Sigmoid colon (tissue), 7 donors: Measurements from ENCODE around the gene MLXIP. TPM values are rescaled to one million over a fixed set of nuclear protein-coding genes. Genes with fewer than 3 reads are reported as not detected.

Experiments
- DNase-seq: peaks from one replicate; pipeline ENCODE4 v3.0.0-alpha.2; 2019
- H3K27ac ChIP-seq, 4 donors: fragments of 200-600 bp; sonication (generic); one replicate each; pipeline ENCODE4 v1.5.1; 2016 to 2019; ENCODE audit warnings: mild to moderate bottlenecking in 1 of 4
- H3K27me3 ChIP-seq, 3 donors: fragments of 200-600 bp; sonication (generic); one replicate each; pipeline ENCODE4 v1.5.1; 2019; ENCODE audit warnings: mild to moderate bottlenecking in 1 of 3
- H3K36me3 ChIP-seq, 4 donors: fragments of 200-600 bp; sonication (generic); one replicate each; pipeline ENCODE4 v1.5.1; 2016 to 2019
- H3K4me1 ChIP-seq, 4 donors: fragments of 200-600 bp; sonication (generic); one replicate each; pipeline ENCODE4 v1.5.1; 2017 to 2019
- H3K4me3 ChIP-seq, 4 donors: fragments of 200-600 bp; sonication (generic); one replicate each; pipeline ENCODE4 v1.5.1; 2017 to 2019; ENCODE audit warnings: mild to moderate bottlenecking in 2 of 4, moderate library complexity in 1 of 4
- H3K9me3 ChIP-seq, 4 donors: fragments of 200-600 bp in 3 of 4; sonication (generic) in 3 of 4; one replicate each; pipeline versions ENCODE4 v1.5.1 to v1.6.1; 2013 to 2019
- EP300 ChIP-seq, 4 donors: sonication (generic); formaldehyde crosslinking; IDR thresholded peaks; one replicate each; pipeline ENCODE4 v1.6.1; 2017; ENCODE audit warnings: antibody characterized with exemption in 4 of 4
- POLR2A ChIP-seq, 2 donors: fragments of 450-650 bp; IDR thresholded peaks; one replicate each; pipeline ENCODE4 v1.6.1; 2016; ENCODE audit warnings: antibody characterized with exemption in 2 of 2, mild to moderate bottlenecking in 2 of 2, moderate library complexity in 2 of 2
- POLR2AphosphoS5 ChIP-seq, 4 donors: sonication (generic); formaldehyde crosslinking; IDR thresholded peaks; one replicate each; pipeline ENCODE4 v1.6.1; 2017; ENCODE audit warnings: antibody characterized with exemption in 4 of 4
- WGBS, 2 donors: extraction: QIAGEN DNeasy Blood & Tissue Kit; methylation state at CpG; one replicate each; pipeline ENCODE4 v1.1.7; 2013; 5-methylcytosine and 5-hydroxymethylcytosine counted together
- intact Hi-C: fragments of 100-400 bp; cut with DNase I; formaldehyde crosslinking; loops from one replicate; pipeline ENCODE4 v1.15.1; 2023
- polyA plus RNA-seq, 3 donors: library from polyadenylated mRNA; stranded (reverse); fragments of 200-250 nt; gene quantifications; one replicate each; pipeline ENCODE4 v1.2.3, GENCODE V29; 2013
- total RNA-seq, 4 donors: library from RNA; depleted of rRNA; stranded (reverse); fragments of >200 nt; gene quantifications; one replicate each; pipeline ENCODE4 v1.1.0, GENCODE V29; 2016
- TF ChIP-seq, protein P1 (sequence below), 4 experiments: fragments of 450-650 bp in 3 of 4; fragments of 200-600 bp in 1 of 4; IDR thresholded peaks; one replicate each; pipeline ENCODE4 v1.5.1; 2016 to 2019; ENCODE audit warnings: antibody characterized with exemption in 4 of 4, mild to moderate bottlenecking in 3 of 4, moderate library complexity in 2 of 4
- donor health status: healthy with polysubstance abuse.
- donor health status: Bipolar disorder and iron deficiency.
- donor health status: healthy.

MLXIP gene
- total and polyA plus RNA-seq, 7 donors = 15.6 to 141 (median 37.5) TPM

GRCh38 chr12:122064780-122065588 is 13.6 kb upstream of the MLXIP start:
- Histone ChIP-seq H3K36me3 (no peaks in the 10 kb centered on the region), H3K9me3 (no peaks in the 10 kb centered on the region), H3K27me3 (no peaks in the 10 kb centered on the region), H3K4me1 (peaks cover 0 to 96% (median 90%) of the 10 kb centered on the region in 4 donors), H3K4me3 (peak overlapping the region; percentile 9 to 40 (median 28)), H3K27ac (peak overlapping the region; percentile 78 to 96 (median 93))
- peak; percentile 85 for DNase-seq
- intact Hi-C loops = loop anchor here (2.0 to 10.0 kb wide), 3 partner anchors 14 to 260 kb away; partner anchors contain the start of genes MLXIP and SETD1B
- peak in 2 of 4 donors; percentile 71 to 79 for TF ChIP-seq EP300 (IDR thresholded peaks at IDR 0.05)
- TF ChIP-seq POLR2A (IDR thresholded peaks at IDR 0.05) = no peak
- TF ChIP-seq POLR2AphosphoS5 (IDR thresholded peaks at IDR 0.05) = peak; percentile 61 to 89 (median 78)
- TF ChIP-seq, protein P1, sequence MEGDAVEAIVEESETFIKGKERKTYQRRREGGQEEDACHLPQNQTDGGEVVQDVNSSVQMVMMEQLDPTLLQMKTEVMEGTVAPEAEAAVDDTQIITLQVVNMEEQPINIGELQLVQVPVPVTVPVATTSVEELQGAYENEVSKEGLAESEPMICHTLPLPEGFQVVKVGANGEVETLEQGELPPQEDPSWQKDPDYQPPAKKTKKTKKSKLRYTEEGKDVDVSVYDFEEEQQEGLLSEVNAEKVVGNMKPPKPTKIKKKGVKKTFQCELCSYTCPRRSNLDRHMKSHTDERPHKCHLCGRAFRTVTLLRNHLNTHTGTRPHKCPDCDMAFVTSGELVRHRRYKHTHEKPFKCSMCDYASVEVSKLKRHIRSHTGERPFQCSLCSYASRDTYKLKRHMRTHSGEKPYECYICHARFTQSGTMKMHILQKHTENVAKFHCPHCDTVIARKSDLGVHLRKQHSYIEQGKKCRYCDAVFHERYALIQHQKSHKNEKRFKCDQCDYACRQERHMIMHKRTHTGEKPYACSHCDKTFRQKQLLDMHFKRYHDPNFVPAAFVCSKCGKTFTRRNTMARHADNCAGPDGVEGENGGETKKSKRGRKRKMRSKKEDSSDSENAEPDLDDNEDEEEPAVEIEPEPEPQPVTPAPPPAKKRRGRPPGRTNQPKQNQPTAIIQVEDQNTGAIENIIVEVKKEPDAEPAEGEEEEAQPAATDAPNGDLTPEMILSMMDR (IDR thresholded peaks at IDR 0.05) = no peak
- WGBS, 2 donors = 70 to 84% methylated on average over 16 of the region's 16 CpGs

- no peaks in the 10 kb centered on the region for H3K27me3 ChIP-seq
- no peaks in the 10 kb centered on the region for H3K9me3 ChIP-seq
- TF ChIP-seq POLR2A (IDR thresholded peaks at IDR 0.05) = no peak
- no peak for TF ChIP-seq POLR2AphosphoS5 (IDR thresholded peaks at IDR 0.05)
- TF ChIP-seq, protein P1 (IDR thresholded peaks at IDR 0.05) = no peak
- TF ChIP-seq EP300 (IDR thresholded peaks at IDR 0.05) = no peak
- H3K36me3 ChIP-seq = no peaks in the 10 kb centered on the region
- 91 to 99% methylated on average over 5 of the region's 5 CpGs for WGBS, 2 donors
- intact Hi-C loops = loop anchor here (10.0 kb wide), 1 partner anchor 263 kb away; the partner anchor contains the start of gene SETD1B
- no peak for DNase-seq
- H3K27ac ChIP-seq = peak overlapping the region; percentile 39 to 96 (median 93)
- H3K4me3 ChIP-seq = peak overlapping the region in 2 of 4 donors; percentile 12 to 17
- H3K4me1 ChIP-seq = peaks cover 0 to 96% (median 89%) of the 10 kb centered on the region in 4 donors
Measured at GRCh38 chr12:122067548-122067947, 11.0 kb upstream of the MLXIP start.

- peak overlapping the region; percentile 39 to 96 (median 93) for H3K27ac ChIP-seq
- no peaks in the 10 kb centered on the region for H3K9me3 ChIP-seq
- peaks cover 0 to 96% (median 89%) of the 10 kb centered on the region in 4 donors for H3K4me1 ChIP-seq
- 23 to 62% methylated on average over 13 of the region's 13 CpGs for WGBS, 2 donors
- TF ChIP-seq EP300 (IDR thresholded peaks at IDR 0.05) = peak in 1 of 4 donors; percentile 66
- TF ChIP-seq POLR2AphosphoS5 (IDR thresholded peaks at IDR 0.05) = peak; percentile 41 to 79 (median 76)
- no peak for TF ChIP-seq POLR2A (IDR thresholded peaks at IDR 0.05)
- TF ChIP-seq, protein P1 (IDR thresholded peaks at IDR 0.05) = no peak
- DNase-seq = peak; percentile 86
- H3K4me3 ChIP-seq = peak overlapping the region in 2 of 4 donors; percentile 12 to 17
- intact Hi-C loops = loop anchor here (10.0 kb wide), 1 partner anchor 263 kb away; the partner anchor contains the start of gene SETD1B
- no peaks in the 10 kb centered on the region for H3K36me3 ChIP-seq
- H3K27me3 ChIP-seq = no peaks in the 10 kb centered on the region
Measured at GRCh38 chr12:122067966-122068365, 10.6 kb upstream of the MLXIP start.

DNA sequence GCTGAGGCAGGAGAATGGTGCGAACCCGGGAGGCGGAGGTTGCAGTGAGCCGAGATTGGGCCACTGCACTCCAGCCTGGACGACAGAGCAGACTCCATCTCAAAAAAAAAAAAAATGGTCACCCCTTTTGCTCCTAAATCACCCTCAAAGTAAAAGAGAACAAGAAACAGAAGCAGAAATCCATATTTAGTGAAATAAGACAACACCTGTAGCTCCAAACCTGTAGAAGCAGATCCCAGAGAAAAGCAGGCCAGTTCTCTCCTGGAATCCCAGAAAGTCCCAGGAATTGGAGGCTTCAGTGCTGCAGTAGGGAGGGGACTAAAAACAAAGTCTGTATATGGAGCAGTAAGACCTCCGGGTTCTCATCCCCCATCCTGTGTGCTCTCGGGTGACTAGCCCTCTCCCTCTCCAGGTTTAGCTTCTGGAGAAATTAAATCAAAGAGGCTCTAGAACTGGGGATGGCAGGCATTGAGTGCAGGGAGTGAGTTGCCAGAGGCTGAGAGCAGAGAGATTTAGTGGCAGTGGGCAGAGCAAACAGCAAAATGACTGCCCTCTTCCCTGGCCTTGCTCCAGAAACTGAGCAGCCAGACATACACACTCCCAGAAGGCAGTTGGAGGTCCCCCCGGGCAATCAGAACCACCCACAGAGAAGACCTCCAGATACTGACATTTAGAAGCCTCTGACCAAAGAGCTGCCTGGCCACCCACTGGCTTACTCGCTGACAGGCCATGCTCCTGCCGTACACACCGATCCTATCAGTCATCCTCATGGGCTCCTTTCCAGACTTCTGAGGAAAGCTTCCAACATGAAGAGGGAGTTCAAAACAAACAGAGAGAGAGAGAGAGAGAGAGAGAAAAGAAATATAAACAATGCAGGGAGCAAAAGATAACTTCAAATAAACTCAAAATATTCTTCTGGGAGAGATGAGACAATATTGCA is 6.3 kb upstream of the MLXIP start:
- intact Hi-C loops = no loop called here
- Histone ChIP-seq H3K9me3 (no peaks in the 10 kb centered on the region), H3K27ac (peak overlapping the region; percentile 77 to 96 (median 82)), H3K27me3 (no peaks in the 10 kb centered on the region), H3K4me1 (peaks cover 0 to 64% (median 57%) of the 10 kb centered on the region in 4 donors), H3K4me3 (peak overlapping the region in 2 of 4 donors; percentile 0 to 17), H3K36me3 (no peaks in the 10 kb centered on the region)
- 51 to 65% methylated on average over 11 of the region's 11 CpGs for WGBS, 2 donors
- DNase-seq = peak; percentile 94
- TF ChIP-seq POLR2AphosphoS5 (IDR thresholded peaks at IDR 0.05) (peak; percentile 45 to 79 (median 68)), EP300 (IDR thresholded peaks at IDR 0.05) (peak in 1 of 4 donors; percentile 18), POLR2A (IDR thresholded peaks at IDR 0.05) (no peak)
